B cell (primary cell): ENCODE results near the gene GPR146. TPM values are rescaled to one million over a fixed set of nuclear protein-coding genes. Genes with fewer than 3 reads are reported as not detected.
"Not testable (repeated sequence)": the region's sequence is repeated elsewhere in the genome, so short reads cannot be mapped to it uniquely, and the experiment has no call there.

Experiments
- ATAC-seq: fragments of 200-7000 bp; cut with Tn5 transposase; one replicate; pipeline ENCODE4 v1.10.0; 2021; ENCODE audit warnings: low read depth, mild to moderate bottlenecking, moderate number of reproducible peaks, moderate library complexity
- CTCF ChIA-PET: fragments of 350-600 bp; sonication (Branson Sonifier 250); formaldehyde crosslinking; loops from one replicate; lab custom pipeline; 2021; ENCODE audit warnings: antibody characterized with exemption, inconsistent platforms; lab: Charles Lee
- POLR2A ChIA-PET: fragments of 350-600 bp; sonication (Branson Sonifier 250); formaldehyde crosslinking; loops from one replicate; lab custom pipeline; 2021; ENCODE audit warnings: antibody characterized with exemption; lab: Charles Lee
- DNase-seq: peaks from one replicate; pipeline ENCODE4 v3.0.0; 2013
- H2AFZ ChIP-seq: 2 replicates; pipeline ENCODE4 v1.6.1; 2012; ENCODE audit warnings: mild to moderate bottlenecking, low read depth, low read length; ENCODE audit not compliant: insufficient read depth, poor library complexity, severe bottlenecking
- H3K27ac ChIP-seq, 2 donors: 1 replicate in 1 of 2; 2 replicates in 1 of 2; pipeline ENCODE4 v1.5.1; 2012 to 2013; ENCODE audit warnings: low read length in 2 of 2, mild to moderate bottlenecking in 2 of 2, moderate library complexity in 1 of 2
- H3K27me3 ChIP-seq, 4 experiments: fragments of 200-600 bp in 1 of 4; sonication (generic) in 1 of 4; replicated peaks in 1 of 4; 1 replicate in 2 of 4; 2 replicates in 2 of 4; pipeline versions ENCODE4 v1.6.1 to v1.7.0; 2013 to 2016; ENCODE audit warnings: low read length in 3 of 4, mild to moderate bottlenecking in 2 of 4, mixed read lengths in 1 of 4, moderate library complexity in 1 of 4; ENCODE audit not compliant: insufficient read depth in 4 of 4, control insufficient read depth in 3 of 4; ENCODE audit errors: control extremely low read depth in 1 of 4
- H3K36me3 ChIP-seq, 2 experiments: replicated peaks in 1 of 2; 1 replicate in 1 of 2; 2 replicates in 1 of 2; pipeline versions ENCODE4 v1.6.1 to v1.7.1; 2013; ENCODE audit warnings: low read length in 1 of 2; ENCODE audit not compliant: insufficient read depth in 2 of 2, control insufficient read depth in 1 of 2; ENCODE audit errors: control extremely low read depth in 1 of 2, extremely low read depth in 1 of 2
- H3K4me1 ChIP-seq, 2 donors: fragments of 200-600 bp in 1 of 2; sonication (generic) in 1 of 2; 1 replicate in 1 of 2; 2 replicates in 1 of 2; pipeline versions ENCODE4 v1.5.1 to v1.6.1; 2013 to 2017; ENCODE audit warnings: low read length in 2 of 2; ENCODE audit not compliant: control insufficient read depth in 2 of 2, insufficient read depth in 2 of 2
- H3K4me2 ChIP-seq: replicated peaks from 2 replicates; pipeline ENCODE3; 2012; ENCODE audit warnings: mild to moderate bottlenecking, low read depth, low read length; ENCODE audit not compliant: poor library complexity, severe bottlenecking
- H3K4me3 ChIP-seq, 5 experiments: fragments of 200-600 bp in 1 of 5; sonication (generic) in 1 of 5; 1 replicate in 3 of 5; 2 replicates in 2 of 5; pipeline versions ENCODE4 v1.5.1 to v1.7.0; 2011 to 2016; ENCODE audit warnings: low read length in 4 of 5, mild to moderate bottlenecking in 4 of 5, low read depth in 2 of 5, control low read depth in 1 of 5, moderate library complexity in 1 of 5; ENCODE audit not compliant: insufficient read depth in 1 of 5; ENCODE audit errors: control extremely low read depth in 1 of 5, extremely low read depth in 1 of 5
- H3K79me2 ChIP-seq: fragments of 200-600 bp; sonication (generic); one replicate; pipeline ENCODE4 v1.6.0; 2016; ENCODE audit warnings: low read length; ENCODE audit not compliant: control insufficient read depth, insufficient read depth
- H3K9ac ChIP-seq: fragments of 200-600 bp; sonication (generic); 2 replicates; pipeline ENCODE4 v1.6.1; 2017; ENCODE audit warnings: mild to moderate bottlenecking, low read length, moderate library complexity
- H3K9me3 ChIP-seq, 3 donors: one replicate each; pipeline versions ENCODE4 v1.6.1 to v1.7.1; 2013; ENCODE audit warnings: low read length in 2 of 3; ENCODE audit not compliant: control insufficient read depth in 2 of 3, insufficient read depth in 1 of 3; ENCODE audit errors: control extremely low read depth in 1 of 3
- H4K20me1 ChIP-seq: 2 replicates; pipeline ENCODE4 v1.6.0; 2012; ENCODE audit warnings: mild to moderate bottlenecking, low read length; ENCODE audit not compliant: insufficient read depth, control insufficient read depth, poor library complexity, severe bottlenecking
- H3K27ac Mint-ChIP-seq: one replicate; pipeline ENCODE4 v1.8.0; 2021; ENCODE audit warnings: mixed read lengths
- H3K27me3 Mint-ChIP-seq: one replicate; pipeline ENCODE4 v1.8.0; 2021; ENCODE audit warnings: mixed read lengths
- H3K4me1 Mint-ChIP-seq: one replicate; pipeline ENCODE4 v1.8.0; 2021; ENCODE audit warnings: mixed read lengths
- H3K4me3 Mint-ChIP-seq: one replicate; pipeline ENCODE4 v1.8.0; 2021; ENCODE audit warnings: mixed read lengths
- H3K9me3 Mint-ChIP-seq: one replicate; pipeline ENCODE4 v1.8.0; 2022; ENCODE audit warnings: mixed read lengths; ENCODE audit not compliant: insufficient read depth
- CTCF ChIP-seq: fragments of 200-600 bp; IDR thresholded peaks from one replicate; pipeline ENCODE4 v1.8.0; 2022; ENCODE audit warnings: antibody characterized with exemption, mild to moderate bottlenecking
- EZH2 ChIP-seq: IDR thresholded peaks from 2 replicates; pipeline ENCODE4 v1.6.1; 2012; ENCODE audit warnings: borderline replicate concordance, low read depth, mild to moderate bottlenecking, moderate library complexity, low read length; ENCODE audit not compliant: insufficient read depth, poor library complexity, severe bottlenecking
- WGBS: methylation state at CpG from one replicate; pipeline ENCODE4 v1.1.5; 2013; ENCODE audit warnings: missing lambda C conversion rate; ENCODE audit not compliant: insufficient coverage; 5-methylcytosine and 5-hydroxymethylcytosine counted together
- intact Hi-C: fragments of 100-400 bp; cut with micrococcal nuclease; formaldehyde crosslinking; loops from one replicate; pipeline ENCODE4 v1.10.0; 2022
- polyA plus RNA-seq: library from polyadenylated mRNA; depleted of rRNA; stranded (reverse); fragments of >200 nt; gene quantifications from 2 replicates; pipeline ENCODE4 v1.2.3, GENCODE V29; 2012
- total RNA-seq, 2 donors: library from RNA; stranded (reverse); fragments of 120-200 nt in 1 of 2; gene quantifications; 1 replicate in 1 of 2; 2 replicates in 1 of 2; pipeline versions ENCODE4 v1.2.3 to v1.2.4, GENCODE V29; 2013 to 2022

Gene GPR146
- total and polyA plus RNA-seq, 2 donors (not counting 1 experiment from before 2014, with no cell fraction given): 4.2 to 45.4 TPM

- TF ChIP-seq EZH2 (no peak), CTCF (no peak)
- peaks cover 22% of the 10 kb centered on the region for H3K4me1 Mint-ChIP-seq
- POLR2A ChIA-PET: no interaction called here
These were observed 11.7 kb upstream of the GPR146 start for GRCh38 chr7:1032536-1033181.

GRCh38 chr7:1033546-1034145, 10.7 kb upstream of the GPR146 start:
- Histone ChIP-seq H2AFZ (no peak overlapping the region), H3K9ac (no peak overlapping the region), H3K27ac (no peak overlapping the region), H3K4me2 (no peak overlapping the region), H3K9me3 (peaks cover 0 to 7% (median 0%) of the 10 kb centered on the region in 3 donors), H4K20me1 (no peaks in the 10 kb centered on the region), H3K27me3 (peaks cover 0 to 4% (median 1%) of the 10 kb centered on the region in 4 experiments), H3K79me2 (peaks cover 17% of the 10 kb centered on the region), H3K36me3 (no peaks in the 10 kb centered on the region), H3K4me3 (no peak overlapping the region), H3K4me1 (peaks cover 14 to 25% of the 10 kb centered on the region in 2 donors)
- ATAC-seq (no peak), DNase-seq (no peak)
- POLR2A ChIA-PET: no interaction called here
- H3K27ac Mint-ChIP-seq: no peak overlapping the region
- peaks cover 3% of the 10 kb centered on the region for H3K27me3 Mint-ChIP-seq
- CTCF ChIA-PET: no interaction called here
- intact Hi-C loops: no loop called here
- no peaks in the 10 kb centered on the region for H3K9me3 Mint-ChIP-seq
- TF ChIP-seq EZH2 (no peak), CTCF (no peak)
- peaks cover 22% of the 10 kb centered on the region for H3K4me1 Mint-ChIP-seq
- H3K4me3 Mint-ChIP-seq: no peak overlapping the region
- WGBS: 84% methylated on average over 14 of the region's 20 CpGs

More at GRCh38 chr7:1032536-1033181, 11.7 kb upstream of the GPR146 start:
- Histone ChIP-seq H3K36me3 (no peaks in the 10 kb centered on the region), H3K27ac (no peak overlapping the region), H3K27me3 (peaks cover 0 to 4% (median 1%) of the 10 kb centered on the region in 4 experiments), H3K79me2 (peaks cover 17% of the 10 kb centered on the region), H4K20me1 (no peaks in the 10 kb centered on the region), H3K9ac (no peak overlapping the region), H2AFZ (no peak overlapping the region), H3K4me3 (no peak overlapping the region), H3K9me3 (peaks cover 0 to 7% (median 0%) of the 10 kb centered on the region in 3 donors), H3K4me1 (peaks cover 15 to 27% of the 10 kb centered on the region in 2 donors), H3K4me2 (no peak overlapping the region)
- intact Hi-C loops: no loop called here
- Mint-ChIP-seq H3K27me3 (peaks cover 3% of the 10 kb centered on the region), H3K9me3 (no peaks in the 10 kb centered on the region), H3K27ac (no peak overlapping the region), H3K4me3 (no peak overlapping the region)
- DNase-seq (no peak), ATAC-seq (no peak)
- CTCF ChIA-PET: no interaction called here
- WGBS: 95% methylated on average over 24 of the region's 25 CpGs

- intact Hi-C loops, H3K9me3 Mint-ChIP-seq: not testable (repeated sequence)
These were observed 9.6 kb upstream of the GPR146 start for GRCh38 chr7:1034769-1035168.

More at GRCh38 chr7:1034769-1035168, 9.6 kb upstream of the GPR146 start:
- H3K4me2 ChIP-seq, H3K27ac Mint-ChIP-seq, H3K9me3 ChIP-seq, DNase-seq, ATAC-seq, H3K27me3 Mint-ChIP-seq, H3K27me3 ChIP-seq, H3K9ac ChIP-seq, H3K4me3 Mint-ChIP-seq, POLR2A ChIA-PET, H3K4me3 ChIP-seq, H4K20me1 ChIP-seq, H3K27ac ChIP-seq, H3K36me3 ChIP-seq, CTCF ChIA-PET, H2AFZ ChIP-seq: not testable (repeated sequence)
- 100% methylated on average over 1 of the region's 1 CpG for WGBS
- H3K4me1 Mint-ChIP-seq: peaks cover 16% of the 10 kb centered on the region
- Histone ChIP-seq H3K79me2 (peaks cover 11% of the 10 kb centered on the region), H3K4me1 (peaks cover 3 to 14% of the 10 kb centered on the region in 2 donors)
